ENCODE measurements around the gene SENP7.
"Not testable (repeated sequence)": the region's sequence is repeated elsewhere in the genome, so short reads cannot be mapped to it uniquely, and the experiment has no call there.

SENP7 gene

GRCh38 chr3:101512646-101513418, at the start of gene SENP7:
TSS of gene SENP7 (minus strand) at chr3:101513212. CDS start at chr3:101513130, 82 bp downstream.
- H3K4me3 ChIP-seq (ENCODE audit: low read depth, low read length): peak within 1 kb of the TSS; percentile 80
- TF ChIP-seq, protein P1, sequence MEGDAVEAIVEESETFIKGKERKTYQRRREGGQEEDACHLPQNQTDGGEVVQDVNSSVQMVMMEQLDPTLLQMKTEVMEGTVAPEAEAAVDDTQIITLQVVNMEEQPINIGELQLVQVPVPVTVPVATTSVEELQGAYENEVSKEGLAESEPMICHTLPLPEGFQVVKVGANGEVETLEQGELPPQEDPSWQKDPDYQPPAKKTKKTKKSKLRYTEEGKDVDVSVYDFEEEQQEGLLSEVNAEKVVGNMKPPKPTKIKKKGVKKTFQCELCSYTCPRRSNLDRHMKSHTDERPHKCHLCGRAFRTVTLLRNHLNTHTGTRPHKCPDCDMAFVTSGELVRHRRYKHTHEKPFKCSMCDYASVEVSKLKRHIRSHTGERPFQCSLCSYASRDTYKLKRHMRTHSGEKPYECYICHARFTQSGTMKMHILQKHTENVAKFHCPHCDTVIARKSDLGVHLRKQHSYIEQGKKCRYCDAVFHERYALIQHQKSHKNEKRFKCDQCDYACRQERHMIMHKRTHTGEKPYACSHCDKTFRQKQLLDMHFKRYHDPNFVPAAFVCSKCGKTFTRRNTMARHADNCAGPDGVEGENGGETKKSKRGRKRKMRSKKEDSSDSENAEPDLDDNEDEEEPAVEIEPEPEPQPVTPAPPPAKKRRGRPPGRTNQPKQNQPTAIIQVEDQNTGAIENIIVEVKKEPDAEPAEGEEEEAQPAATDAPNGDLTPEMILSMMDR (IDR thresholded peaks at IDR 0.05; ENCODE audit: borderline replicate concordance, insufficient read depth, low read depth, low read length): no peak

- TF ChIP-seq, protein P1 (IDR thresholded peaks at IDR 0.05; ENCODE audit: borderline replicate concordance, insufficient read depth, low read depth, low read length): no peak
- H3K4me3 ChIP-seq (ENCODE audit: low read depth, low read length): peak within 1 kb of the TSS; percentile 76
These were observed 48.8 kb upstream of the SENP7 start, which contains the start of gene TRMT10C for GRCh38 chr3:101561630-101562328. TSS of gene TRMT10C (plus strand) at chr3:101561868. CDS start at chr3:101564782, 2,914 bp downstream.

GRCh38 chr3:101556064-101556463, 43.1 kb upstream of the SENP7 start:
- TF ChIP-seq, protein P1 (IDR thresholded peaks at IDR 0.05; ENCODE audit: borderline replicate concordance, insufficient read depth, low read depth, low read length): no peak
- H3K4me3 ChIP-seq (ENCODE audit: low read depth, low read length): no peak overlapping the region

- not testable (repeated sequence) for H3K4me3 ChIP-seq (ENCODE audit: low read depth, low read length)
These were observed 40.4 kb upstream of the SENP7 start for GRCh38 chr3:101553381-101553780.

DNA sequence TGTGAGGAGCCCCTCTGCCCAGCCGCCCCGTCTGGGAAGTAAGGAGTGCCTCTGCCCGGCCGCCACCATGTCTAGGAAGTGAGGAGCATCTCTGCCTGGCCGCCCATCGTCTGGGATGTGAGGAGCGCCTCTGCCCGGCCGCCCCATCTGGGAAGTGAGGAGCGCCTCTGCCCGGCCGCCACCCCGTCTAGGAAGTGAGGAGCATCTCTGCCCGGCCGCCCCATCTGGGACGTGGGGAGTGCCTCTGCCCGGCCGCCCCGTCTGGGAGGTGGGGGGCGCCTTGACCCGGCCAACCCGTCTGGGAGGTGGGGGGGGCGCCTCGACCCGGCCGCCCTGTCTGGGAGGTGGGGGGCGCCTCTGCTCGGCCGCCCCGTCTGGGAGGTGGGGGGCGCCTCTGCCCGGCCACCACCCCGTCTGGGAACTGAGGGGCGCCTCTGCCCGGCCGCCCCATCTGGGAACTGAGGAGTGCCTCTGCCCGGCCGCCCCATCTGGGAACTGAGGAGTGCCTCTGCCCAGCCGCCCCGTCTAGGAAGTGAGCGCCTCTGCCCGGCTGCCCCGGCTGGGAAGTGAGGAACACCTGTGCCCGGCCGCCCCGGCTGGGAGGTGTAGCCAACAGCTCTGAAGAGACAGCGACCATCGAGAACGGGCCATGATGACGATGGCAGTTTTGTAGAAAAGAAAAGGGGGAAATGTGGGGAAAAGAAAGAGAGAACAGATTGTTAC, 38.5 kb upstream of the SENP7 start:
- not testable (repeated sequence) for H3K4me3 ChIP-seq (ENCODE audit: low read depth, low read length)

DNA sequence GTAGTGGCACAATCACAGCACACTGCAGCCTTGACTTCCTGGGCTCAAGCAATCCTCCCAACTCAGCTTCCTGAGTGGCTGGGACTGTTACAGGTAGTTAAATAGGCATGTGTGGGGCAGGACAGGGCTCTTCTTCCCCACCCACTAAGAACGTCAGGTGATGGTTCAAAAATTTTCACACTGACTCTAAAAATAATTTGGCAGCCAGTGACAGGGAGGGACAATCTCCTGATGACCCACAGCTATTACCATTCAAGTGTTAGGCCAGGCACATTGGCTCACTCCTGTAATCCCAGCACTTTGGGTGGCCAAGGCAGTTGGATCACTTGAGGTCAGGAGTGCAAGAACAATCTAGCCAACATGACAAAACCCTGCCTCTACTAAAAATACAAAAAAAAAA, 36.5 kb upstream of the SENP7 start:
- H3K4me3 ChIP-seq (ENCODE audit: low read depth, low read length): no peak overlapping the region
- TF ChIP-seq, protein P1 (IDR thresholded peaks at IDR 0.05; ENCODE audit: borderline replicate concordance, insufficient read depth, low read depth, low read length): no peak

DNA sequence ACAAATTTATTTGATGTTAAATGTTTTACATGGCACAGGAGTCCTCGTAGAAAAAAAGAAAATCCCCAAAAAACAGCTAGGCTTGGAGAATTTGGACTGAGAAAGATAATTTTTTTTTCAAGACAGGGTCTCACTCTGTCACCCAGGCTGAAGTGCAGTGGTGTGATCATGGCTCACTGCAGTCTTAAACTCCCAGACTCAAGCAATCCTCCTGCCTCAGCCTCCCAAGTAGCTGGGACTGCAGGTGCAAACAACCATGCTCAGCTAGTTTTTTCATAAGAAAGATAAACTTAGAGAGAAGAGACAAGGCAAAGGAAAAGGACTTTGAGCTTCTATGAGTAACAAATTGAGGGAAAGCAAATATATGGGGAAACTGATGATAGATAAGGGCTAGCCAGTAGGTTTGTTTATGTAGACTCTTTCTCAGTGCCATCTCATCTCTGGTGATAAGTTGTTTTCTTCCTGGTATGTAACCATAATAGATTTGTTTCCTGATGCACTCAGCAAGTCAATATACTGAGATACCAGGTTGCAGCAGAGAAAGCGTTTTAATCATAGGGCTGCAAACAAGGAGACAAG, 35.6 kb upstream of the SENP7 start:
- TF ChIP-seq, protein P1 (IDR thresholded peaks at IDR 0.05; ENCODE audit: borderline replicate concordance, insufficient read depth, low read depth, low read length): no peak
- no peak overlapping the region for H3K4me3 ChIP-seq (ENCODE audit: low read depth, low read length)

Data from GM12875 (cell line).